H9 (cell line): ENCODE measurements around the gene DERA. TPM values are rescaled to one million over a fixed set of nuclear protein-coding genes. Genes with fewer than 3 reads are reported as not detected.

Source experiments
- DNase-seq: peaks from one replicate; pipeline ENCODE4 v3.0.0-alpha.2; 2017
- H2AFZ ChIP-seq: one replicate; pipeline ENCODE4 v1.6.1; 2013; ENCODE audit warnings: mild to moderate bottlenecking, low read length, control low read depth, moderate library complexity
- H2AK5ac ChIP-seq: 2 replicates; pipeline ENCODE4 v1.6.1; 2013; ENCODE audit warnings: low read length, control low read depth, mixed read lengths; ENCODE audit not compliant: insufficient read length
- H2BK120ac ChIP-seq: one replicate; pipeline ENCODE4 v1.6.1; 2013; ENCODE audit warnings: low read depth, mild to moderate bottlenecking, low read length, control low read depth, inconsistent platforms; ENCODE audit not compliant: poor library complexity, severe bottlenecking
- H2BK12ac ChIP-seq: 2 replicates; pipeline ENCODE4 v1.6.1; 2013; ENCODE audit warnings: low read length, control low read depth, mixed read lengths, low read depth; ENCODE audit not compliant: insufficient read length
- H2BK15ac ChIP-seq: 2 replicates; pipeline ENCODE4 v1.6.1; 2013; ENCODE audit warnings: low read depth, low read length, control low read depth
- H2BK20ac ChIP-seq: one replicate; pipeline ENCODE4 v1.6.1; 2013; ENCODE audit warnings: low read depth, mild to moderate bottlenecking, low read length, control low read depth, inconsistent platforms; ENCODE audit not compliant: poor library complexity, severe bottlenecking
- H2BK5ac ChIP-seq: 2 replicates; pipeline ENCODE4 v1.6.1; 2013; ENCODE audit warnings: low read length, control low read depth, mixed read lengths; ENCODE audit not compliant: insufficient read length
- H3K14ac ChIP-seq: 2 replicates; pipeline ENCODE4 v1.6.1; 2013; ENCODE audit warnings: low read length, control low read depth; ENCODE audit not compliant: insufficient read depth
- H3K18ac ChIP-seq: 2 replicates; pipeline ENCODE4 v1.6.1; 2013; ENCODE audit warnings: low read depth, mild to moderate bottlenecking, mixed read lengths, low read length, control low read depth; ENCODE audit not compliant: insufficient read length
- H3K23ac ChIP-seq: 2 replicates; pipeline ENCODE4 v1.6.1; 2013; ENCODE audit warnings: low read length, control low read depth, mixed read lengths, low read depth; ENCODE audit not compliant: insufficient read length
- H3K23me2 ChIP-seq: 2 replicates; pipeline ENCODE4 v1.6.1; 2013; ENCODE audit warnings: low read depth, mild to moderate bottlenecking, mixed read lengths, low read length, control low read depth; ENCODE audit not compliant: insufficient read length, poor library complexity, severe bottlenecking
- H3K27ac ChIP-seq: 2 replicates; pipeline ENCODE4 v1.5.1; 2013; ENCODE audit warnings: low read length, control low read depth, mixed read lengths, low read depth; ENCODE audit not compliant: insufficient read length
- H3K27me3 ChIP-seq: 2 replicates; pipeline ENCODE4 v1.6.1; 2013; ENCODE audit warnings: low read length, control low read depth, inconsistent platforms; ENCODE audit not compliant: insufficient read depth
- H3K4ac ChIP-seq: 2 replicates; pipeline ENCODE4 v1.6.1; 2013; ENCODE audit warnings: low read depth, mild to moderate bottlenecking, control low read depth, inconsistent platforms, low read length, moderate library complexity
- H3K4me1 ChIP-seq: 2 replicates; pipeline ENCODE4 v1.6.1; 2013; ENCODE audit warnings: low read length, control low read depth, inconsistent platforms; ENCODE audit not compliant: insufficient read depth
- H3K4me2 ChIP-seq: 2 replicates; pipeline ENCODE4 v1.6.1; 2013; ENCODE audit warnings: low read length, control low read depth, mixed read lengths; ENCODE audit not compliant: insufficient read length, insufficient read depth
- H3K56ac ChIP-seq: 2 replicates; pipeline ENCODE4 v1.6.1; 2013; ENCODE audit warnings: low read depth, mild to moderate bottlenecking, mixed read lengths, low read length, control low read depth; ENCODE audit not compliant: insufficient read length
- H3K79me1 ChIP-seq: 2 replicates; pipeline ENCODE4 v1.6.1; 2013; ENCODE audit warnings: low read depth, mild to moderate bottlenecking, moderate library complexity, low read length, control low read depth, inconsistent platforms; ENCODE audit not compliant: insufficient read depth, poor library complexity, severe bottlenecking
- H3K79me2 ChIP-seq: 2 replicates; pipeline ENCODE4 v1.6.1; 2013; ENCODE audit warnings: low read length, control low read depth, inconsistent platforms; ENCODE audit not compliant: insufficient read depth
- H3K9ac ChIP-seq: 2 replicates; pipeline ENCODE4 v1.6.1; 2013; ENCODE audit warnings: low read length, control low read depth, mixed read lengths; ENCODE audit not compliant: insufficient read length; ENCODE audit errors: extremely low read depth
- H3K9me3 ChIP-seq: one replicate; pipeline ENCODE4 v1.6.1; 2013; ENCODE audit warnings: low read depth, low read length, inconsistent platforms; ENCODE audit not compliant: control insufficient read depth
- H3T11ph ChIP-seq: one replicate; pipeline ENCODE4 v1.6.1; 2013; ENCODE audit warnings: mild to moderate bottlenecking, low read length, control low read depth, inconsistent platforms
- H4K20me1 ChIP-seq: one replicate; pipeline ENCODE4 v1.6.1; 2013; ENCODE audit not compliant: control insufficient read depth, insufficient read length, insufficient read depth
- H4K5ac ChIP-seq: 2 replicates; pipeline ENCODE4 v1.6.1; 2013; ENCODE audit warnings: low read depth, mild to moderate bottlenecking, mixed read lengths, low read length, control low read depth; ENCODE audit not compliant: insufficient read length
- H4K8ac ChIP-seq: replicated peaks from 2 replicates; pipeline ENCODE4 v1.6.1; 2013; ENCODE audit warnings: low read length, control low read depth, mixed read lengths, low read depth; ENCODE audit not compliant: insufficient read length
- H4K91ac ChIP-seq: 2 replicates; pipeline ENCODE4 v1.6.1; 2013; ENCODE audit warnings: low read depth, mild to moderate bottlenecking, moderate library complexity, mixed read lengths, low read length, control low read depth; ENCODE audit not compliant: insufficient read length
- H3K27ac Mint-ChIP-seq, 3 experiments: 2 replicates in 2 of 3; 3 replicates in 1 of 3; pipeline ENCODE4 v1.8.0; 2020 to 2021; ENCODE audit warnings: mixed read lengths in 3 of 3, mild to moderate bottlenecking in 1 of 3, moderate library complexity in 1 of 3
- H3K27me3 Mint-ChIP-seq: 2 replicates; pipeline ENCODE4 v1.8.0; 2021; ENCODE audit warnings: low read depth, mild to moderate bottlenecking, moderate library complexity, mixed read lengths
- H3K36me3 Mint-ChIP-seq, 3 experiments: 2 replicates in 2 of 3; 3 replicates in 1 of 3; pipeline ENCODE4 v1.8.0; 2020 to 2021; ENCODE audit warnings: low read depth in 3 of 3, mixed read lengths in 3 of 3; ENCODE audit not compliant: insufficient read depth in 1 of 3
- H3K4me1 Mint-ChIP-seq, 2 experiments: 2 replicates each; pipeline ENCODE4 v1.8.0; 2020; ENCODE audit warnings: mixed read lengths in 2 of 2
- H3K4me3 Mint-ChIP-seq, 2 experiments: 2 replicates in 1 of 2; 3 replicates in 1 of 2; pipeline ENCODE4 v1.8.0; 2020 to 2021; ENCODE audit warnings: mild to moderate bottlenecking in 2 of 2, mixed read lengths in 2 of 2, moderate library complexity in 1 of 2
- H3K9me3 Mint-ChIP-seq, 2 experiments: 2 replicates in 1 of 2; 3 replicates in 1 of 2; pipeline ENCODE4 v1.8.0; 2020; ENCODE audit warnings: mild to moderate bottlenecking in 2 of 2, mixed read lengths in 2 of 2, moderate library complexity in 1 of 2
- CTCF ChIP-seq: fragments of 200-600 bp; sonication (generic); conservative IDR thresholded peaks from 3 replicates; pipeline ENCODE4 v1.8.0; 2021; ENCODE audit warnings: antibody characterized with exemption, mild to moderate bottlenecking
- WGBS: extraction: QIAGEN DNeasy Blood & Tissue Kit; methylation state at CpG from one replicate; pipeline ENCODE4 v1.1.7; 2013; ENCODE audit warnings: missing lambda C conversion rate, low lambda C conversion rate, mixed read lengths; ENCODE audit not compliant: insufficient read length; ENCODE audit errors: extremely low coverage; 5-methylcytosine and 5-hydroxymethylcytosine counted together
- total RNA-seq: library from RNA; stranded (reverse); gene quantifications from 2 replicates; pipeline ENCODE4 v1.2.1, GENCODE V29; 2021

The DERA gene
- total RNA-seq, 1 experiment from 2014 or later = 20.9 TPM

GRCh38 chr12:15883536-15883935 is 27.6 kb upstream of the DERA start:
- Histone ChIP-seq H3K18ac (no peak overlapping the region), H3K27ac (no peak overlapping the region), H3K9ac (peak overlapping the region; percentile 85), H2AK5ac (no peak overlapping the region), H3K79me2 (peaks cover 41% of the 10 kb centered on the region), H3K4me1 (no peaks in the 10 kb centered on the region), H2BK120ac (peak overlapping the region; percentile 67), H3K27me3 (no peaks in the 10 kb centered on the region; the same call in 1 of the 2 replicates), H3K9me3 (no peaks in the 10 kb centered on the region), H2AFZ (no peak overlapping the region), H2BK12ac (no peak overlapping the region), H3K23me2 (peaks cover 3% of the 10 kb centered on the region), H3K14ac (no peak overlapping the region), H4K5ac (no peak overlapping the region), H4K8ac (no peak overlapping the region), H3K56ac (no peak overlapping the region), H3K23ac (no peak overlapping the region), H2BK20ac (no peak overlapping the region), H3K4me2 (peak overlapping the region; percentile 94), H4K20me1 (no peaks in the 10 kb centered on the region), H3K4ac (no peak overlapping the region), H2BK5ac (no peak overlapping the region), H2BK15ac (no peak overlapping the region), H3K79me1 (peaks cover 4% of the 10 kb centered on the region), H4K91ac (no peak overlapping the region), H3T11ph (no peak overlapping the region)
- no peak for TF ChIP-seq CTCF
- DNase-seq = no peak
- peaks cover 24 to 46% (median 43%) of the 10 kb centered on the region in 3 experiments; a peak in 6 of 7 replicates for H3K36me3 Mint-ChIP-seq
- no CpG with 5 or more reads among the region's 6 CpGs for WGBS
- no peaks in the 10 kb centered on the region for H3K27me3 Mint-ChIP-seq
- H3K27ac Mint-ChIP-seq = peak overlapping the region; percentile 99 to 100 (median 99); a peak in 5 of 7 replicates
- peaks cover 11 to 21% of the 10 kb centered on the region in 2 experiments for H3K4me1 Mint-ChIP-seq
- peak overlapping the region; percentile 98 to 99 for H3K4me3 Mint-ChIP-seq
- no peaks in the 10 kb centered on the region for H3K9me3 Mint-ChIP-seq
